GM12892 (cell line): ENCODE data around the gene CLEC3A.

ENCODE experiments used
- POLR2A ChIP-seq: IDR thresholded peaks from 2 replicates; pipeline ENCODE4 v1.6.1; 2011; ENCODE audit warnings: low read depth, low read length, control low read depth
- POLR2AphosphoS5 ChIP-seq: IDR thresholded peaks from 2 replicates; pipeline ENCODE4 v1.6.1; 2011; ENCODE audit warnings: low read depth, low read length, control low read depth

- TF ChIP-seq POLR2AphosphoS5 (no peak), POLR2A (no peak)
Measured at GRCh38 chr16:78045865-78046581, 23.7 kb downstream of the CLEC3A start.
